ENCODE measurements around the gene TSHZ1.

DNA sequence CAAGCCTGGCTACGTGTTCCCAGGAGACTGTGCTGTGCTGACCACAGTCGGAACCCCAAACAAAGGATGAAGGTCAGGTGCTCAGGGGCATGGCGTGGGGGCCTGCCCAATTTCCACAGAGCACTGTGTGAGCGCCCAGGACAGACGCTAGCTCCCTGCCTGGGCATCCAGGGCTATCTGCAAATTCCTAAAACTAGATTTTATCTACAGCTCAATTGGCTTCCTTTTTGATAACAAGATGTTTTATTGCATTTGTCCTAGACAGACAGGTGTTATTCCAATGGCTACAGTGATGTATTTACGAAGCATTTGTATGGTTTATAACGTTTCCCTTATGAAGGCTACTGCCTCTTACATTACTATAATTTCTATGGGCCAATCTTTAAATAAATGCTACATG lies 17.7 kb upstream of the TSHZ1 start:
- TF ChIP-seq, protein P1, sequence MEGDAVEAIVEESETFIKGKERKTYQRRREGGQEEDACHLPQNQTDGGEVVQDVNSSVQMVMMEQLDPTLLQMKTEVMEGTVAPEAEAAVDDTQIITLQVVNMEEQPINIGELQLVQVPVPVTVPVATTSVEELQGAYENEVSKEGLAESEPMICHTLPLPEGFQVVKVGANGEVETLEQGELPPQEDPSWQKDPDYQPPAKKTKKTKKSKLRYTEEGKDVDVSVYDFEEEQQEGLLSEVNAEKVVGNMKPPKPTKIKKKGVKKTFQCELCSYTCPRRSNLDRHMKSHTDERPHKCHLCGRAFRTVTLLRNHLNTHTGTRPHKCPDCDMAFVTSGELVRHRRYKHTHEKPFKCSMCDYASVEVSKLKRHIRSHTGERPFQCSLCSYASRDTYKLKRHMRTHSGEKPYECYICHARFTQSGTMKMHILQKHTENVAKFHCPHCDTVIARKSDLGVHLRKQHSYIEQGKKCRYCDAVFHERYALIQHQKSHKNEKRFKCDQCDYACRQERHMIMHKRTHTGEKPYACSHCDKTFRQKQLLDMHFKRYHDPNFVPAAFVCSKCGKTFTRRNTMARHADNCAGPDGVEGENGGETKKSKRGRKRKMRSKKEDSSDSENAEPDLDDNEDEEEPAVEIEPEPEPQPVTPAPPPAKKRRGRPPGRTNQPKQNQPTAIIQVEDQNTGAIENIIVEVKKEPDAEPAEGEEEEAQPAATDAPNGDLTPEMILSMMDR (IDR thresholded peaks at IDR 0.05; ENCODE audit: poor library complexity, severe bottlenecking) = no peak
- TF ChIP-seq SMC3 (conservative IDR thresholded peaks at IDR 0.05; ENCODE audit: poor library complexity) (no peak), EZH2 (IDR thresholded peaks at IDR 0.05; ENCODE audit: borderline replicate concordance, insufficient read depth, low read length, poor library complexity, severe bottlenecking) (no peak), EP300 (conservative IDR thresholded peaks at IDR 0.05; ENCODE audit: poor library complexity, severe bottlenecking) (no peak), POLR2AphosphoS5 (IDR thresholded peaks at IDR 0.05) (no peak), MXI1 (conservative IDR thresholded peaks at IDR 0.05; ENCODE audit: poor library complexity, severe bottlenecking) (no peak), TAF1 (IDR thresholded peaks at IDR 0.05; ENCODE audit: low read depth) (no peak), RAD21 (conservative IDR thresholded peaks at IDR 0.05) (no peak)

Data from neural cell (in vitro differentiated cells).